HG03135 (cell line): ENCODE data around the gene SYNE2.

Experiments used
- ATAC-seq: cut with Tn5 transposase; IDR thresholded peaks from one replicate; pipeline ENCODE4 v1.9.1; 2021; ENCODE audit warnings: mild to moderate bottlenecking, moderate library complexity; ENCODE audit not compliant: unreplicated experiment

Gene SYNE2

DNA sequence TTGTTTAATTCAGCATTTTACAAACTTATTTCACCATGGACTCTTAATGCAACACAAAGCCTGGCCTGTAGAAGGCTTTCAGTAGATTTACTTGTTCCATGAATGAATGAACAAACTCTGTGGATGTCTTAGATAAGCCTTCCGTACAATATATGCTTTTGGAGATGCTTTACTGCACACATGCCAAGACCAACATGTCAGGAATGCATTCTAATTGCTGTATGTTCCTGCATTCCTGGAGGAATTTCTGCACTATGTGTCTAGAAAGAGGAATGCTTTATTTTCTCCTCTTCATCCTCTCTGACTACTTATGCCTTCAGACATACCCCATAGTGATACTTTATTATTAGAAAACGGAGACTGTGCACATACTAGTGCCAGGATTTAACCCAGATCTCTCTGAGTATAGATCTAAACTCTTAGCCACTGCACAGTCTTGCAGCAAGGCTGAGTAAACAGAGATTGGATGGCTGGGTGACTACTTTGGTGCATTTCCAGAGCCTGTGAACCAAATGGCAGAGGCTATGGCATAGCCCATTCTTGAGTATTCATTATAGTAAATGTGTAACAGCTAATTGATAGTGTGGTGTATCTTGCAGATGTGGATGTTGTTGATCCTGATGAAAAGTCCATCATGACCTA lies 108.2 kb downstream of the SYNE2 start:
- ATAC-seq = no peak

DNA sequence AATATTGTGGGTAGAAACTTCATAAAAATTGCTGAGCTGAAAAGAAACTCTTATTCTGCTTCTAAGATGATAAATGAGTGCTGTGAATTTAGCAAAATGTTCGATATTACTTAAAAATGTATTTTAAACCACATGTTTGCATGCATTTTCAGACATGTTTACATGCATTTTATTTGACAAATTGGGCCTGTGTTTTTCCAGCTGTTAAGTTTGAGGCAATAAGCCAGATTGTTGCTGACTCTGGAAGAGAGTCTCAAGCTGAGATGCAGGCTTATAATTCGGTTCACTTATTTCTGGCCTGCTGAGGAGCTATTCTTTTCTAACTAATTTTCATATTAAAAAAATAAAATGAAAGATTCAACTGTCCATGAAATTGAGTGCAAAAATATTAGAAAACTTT lies 110.1 kb downstream of the SYNE2 start:
- ATAC-seq = no peak

- ATAC-seq = no peak
Measured at GRCh38 chr14:63963439-63963838, 110.6 kb downstream of the SYNE2 start.

- no peak for ATAC-seq
Measured at GRCh38 chr14:63964113-63964512, 111.3 kb downstream of the SYNE2 start.

- ATAC-seq = no peak
Measured at GRCh38 chr14:63966407-63966806, 113.6 kb downstream of the SYNE2 start.

DNA sequence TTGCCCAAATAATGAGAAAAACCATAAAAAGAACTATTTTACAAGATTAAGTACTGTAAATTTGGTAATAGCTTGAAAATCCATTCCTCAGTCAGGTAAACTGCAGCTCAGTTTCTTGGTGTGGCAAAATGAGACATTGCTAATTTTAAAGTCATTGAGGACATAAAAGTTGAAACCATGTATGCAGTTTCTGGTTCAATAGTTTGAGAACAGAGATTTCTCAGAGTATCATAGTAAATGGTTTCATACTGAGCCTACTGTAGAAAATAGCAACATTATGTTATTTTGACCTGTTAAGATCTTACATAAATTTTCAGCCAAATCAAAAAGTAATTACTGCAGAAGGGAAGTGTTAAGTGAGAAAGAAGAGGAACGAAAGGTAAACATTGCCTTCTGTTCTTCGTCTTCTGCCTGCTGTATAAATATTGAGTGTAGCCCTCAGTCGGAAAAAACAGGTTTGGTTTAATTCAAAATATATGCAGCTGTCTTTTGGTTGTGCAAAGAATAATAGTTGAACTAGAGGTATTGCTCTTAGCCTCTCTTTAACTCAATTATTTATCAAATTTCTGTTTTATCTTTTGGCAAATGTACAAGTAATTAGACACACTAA lies 119.6 kb downstream of the SYNE2 start:
- no peak for ATAC-seq

- ATAC-seq = no peak
Measured at GRCh38 chr14:63974176-63974575, 121.4 kb downstream of the SYNE2 start.

DNA sequence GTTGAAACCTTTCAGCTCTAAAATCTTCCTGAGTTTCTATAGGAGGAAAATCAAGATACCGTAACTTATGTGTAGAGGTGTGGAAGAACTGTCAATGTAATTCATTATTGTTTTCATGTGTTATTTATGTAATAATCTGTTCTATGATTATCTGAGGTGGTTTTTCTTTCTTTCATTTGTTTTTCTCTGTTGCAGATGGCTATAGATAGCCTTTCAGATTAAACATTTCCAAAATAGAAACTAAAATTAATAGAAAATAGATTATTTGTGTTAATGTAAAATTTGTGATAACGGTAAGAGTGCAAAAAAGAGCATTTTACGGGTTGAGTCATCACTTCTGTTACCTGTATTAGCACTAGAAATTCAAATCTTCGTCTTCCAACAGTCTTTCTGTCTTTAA lies 128.8 kb downstream of the SYNE2 start:
- no peak for ATAC-seq

- ATAC-seq = no peak
Measured at GRCh38 chr14:63982156-63982555, 129.4 kb downstream of the SYNE2 start.

DNA sequence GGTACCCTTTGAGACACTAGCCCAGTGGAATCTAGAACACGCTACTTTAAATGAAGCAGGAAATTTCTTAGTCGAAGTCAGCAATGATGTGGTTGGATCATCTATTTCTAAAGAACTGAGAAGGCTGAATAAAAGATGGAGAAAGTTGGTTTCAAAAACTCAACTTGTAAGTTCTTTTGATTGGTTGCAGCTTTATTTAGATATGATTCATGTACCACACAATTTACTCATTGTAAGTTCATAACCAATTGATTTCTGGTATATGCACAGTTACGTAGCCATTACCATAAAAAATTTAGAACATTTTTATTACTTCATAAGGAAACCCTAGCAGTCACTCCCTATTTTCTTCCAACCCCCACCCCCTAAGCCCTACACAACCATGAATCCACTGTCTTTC lies 129.8 kb downstream of the SYNE2 start:
- ATAC-seq = no peak

DNA sequence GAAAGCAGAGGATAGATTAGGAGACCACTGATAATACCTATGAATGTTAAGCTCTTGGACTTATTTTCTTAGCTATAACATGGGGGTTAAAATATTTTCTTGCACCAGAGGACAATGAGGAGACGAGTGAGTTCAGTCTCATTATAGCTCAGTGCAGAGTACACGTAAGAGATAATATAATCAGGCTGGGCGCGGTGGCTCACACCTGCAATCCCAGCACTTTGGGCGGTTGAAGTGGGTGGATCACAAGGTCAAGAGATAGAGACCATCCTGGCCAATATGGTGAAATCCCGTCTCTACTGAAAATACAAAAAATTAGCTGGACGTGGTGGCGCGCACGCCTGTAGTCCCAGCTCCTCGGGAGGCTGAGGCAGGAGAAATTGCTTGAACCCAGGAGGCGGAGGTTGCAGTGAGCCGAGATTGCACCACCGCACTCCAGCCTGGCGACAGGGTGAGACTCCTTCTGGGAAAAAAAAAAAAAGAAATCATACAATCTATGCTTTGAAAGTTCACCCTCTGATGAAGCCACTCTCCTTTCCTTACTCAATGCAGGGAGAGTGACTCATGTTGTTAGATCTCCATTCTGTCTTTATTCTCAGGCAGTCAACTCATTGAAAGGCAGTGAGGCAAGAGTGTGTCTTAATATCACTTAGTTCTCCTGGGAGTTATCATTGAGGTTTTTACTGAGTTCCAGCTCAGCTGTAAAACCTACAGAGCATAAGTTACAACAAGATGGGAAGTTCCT lies 134.2 kb downstream of the SYNE2 start:
- no peak for ATAC-seq

DNA sequence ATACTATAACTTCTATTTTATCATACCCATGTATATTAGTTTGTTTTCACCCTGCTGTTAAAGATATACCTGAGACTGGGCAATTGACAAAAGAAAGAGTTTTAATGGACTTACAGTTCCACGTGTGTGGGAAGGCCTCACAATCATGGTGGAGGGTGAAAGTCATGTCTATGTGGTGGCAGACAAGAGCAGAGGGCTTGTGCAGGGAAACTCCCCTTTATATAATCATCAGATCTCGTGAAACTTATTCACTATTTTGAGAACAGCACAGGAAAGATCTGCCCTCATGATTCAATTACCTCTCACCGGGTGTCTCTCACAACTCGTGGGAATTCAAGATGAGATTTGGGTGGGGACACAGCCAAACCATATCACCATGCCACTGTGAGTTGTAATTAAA lies 135.8 kb downstream of the SYNE2 start:
- no peak for ATAC-seq

DNA sequence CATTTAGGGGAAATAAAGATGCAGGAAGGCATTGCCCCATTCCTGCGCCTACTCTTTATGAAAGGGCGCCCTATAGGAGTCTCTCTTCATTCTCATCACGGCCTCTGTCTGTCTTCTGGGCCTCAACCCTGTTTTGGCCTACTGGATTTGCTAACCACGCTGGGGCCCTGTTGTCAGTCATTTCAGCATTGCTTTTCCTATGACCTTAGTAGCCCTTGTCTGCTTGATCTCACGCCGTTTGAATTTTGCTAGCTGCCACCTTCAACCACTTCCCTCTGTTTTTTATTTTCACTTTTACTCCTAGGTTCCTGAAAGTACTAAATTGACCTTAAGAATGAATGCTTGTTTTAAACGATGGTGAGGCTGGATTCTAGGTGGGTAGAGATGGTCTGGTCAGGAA lies 139.0 kb downstream of the SYNE2 start:
- no peak for ATAC-seq

DNA sequence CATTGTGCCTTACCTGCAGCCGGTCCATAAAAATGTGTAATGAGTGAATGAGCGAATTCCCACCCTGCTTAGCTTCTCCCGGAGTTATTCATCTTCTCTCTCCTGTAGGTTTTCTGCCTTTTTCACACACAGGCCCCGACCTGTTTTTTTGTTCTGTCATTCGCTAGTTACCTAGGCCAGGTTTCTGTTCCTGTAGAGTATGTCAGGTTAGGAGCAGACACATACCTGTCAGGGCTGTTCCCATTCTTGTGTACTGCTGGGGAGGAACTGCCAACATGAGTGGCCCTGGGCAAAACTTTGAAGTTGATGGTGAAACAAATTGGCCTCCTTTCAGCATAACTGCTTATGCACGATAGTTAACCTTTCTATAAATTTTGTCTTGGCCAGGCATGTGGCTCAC lies 140.1 kb downstream of the SYNE2 start:
- no peak for ATAC-seq

- no peak for ATAC-seq
Measured at GRCh38 chr14:63993992-63994391, 141.2 kb downstream of the SYNE2 start.

- ATAC-seq = no peak
Measured at GRCh38 chr14:63995285-63995684, 142.5 kb downstream of the SYNE2 start.

DNA sequence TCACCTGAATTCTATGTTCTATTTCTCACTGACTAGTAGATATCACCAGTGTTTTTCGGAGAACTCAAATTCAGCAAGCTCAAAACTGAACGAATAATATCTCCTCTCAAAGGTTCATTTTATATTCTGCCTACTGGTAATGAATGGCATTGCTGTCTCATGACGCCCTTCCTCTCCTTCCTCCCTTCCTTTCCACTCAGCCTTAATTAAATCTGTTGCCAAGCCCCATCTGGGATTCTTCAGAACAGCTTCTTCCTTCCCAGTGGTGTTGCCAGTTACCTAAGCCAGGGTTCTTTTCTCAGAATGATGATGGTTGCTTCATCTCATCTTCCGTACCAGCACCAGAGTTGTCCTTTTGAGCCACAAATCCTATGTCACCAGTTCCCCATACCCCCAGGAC lies 143.2 kb downstream of the SYNE2 start:
- ATAC-seq = no peak

GRCh38 chr14:63996625-63997220 lies 143.9 kb downstream of the SYNE2 start:
- ATAC-seq = no peak

DNA sequence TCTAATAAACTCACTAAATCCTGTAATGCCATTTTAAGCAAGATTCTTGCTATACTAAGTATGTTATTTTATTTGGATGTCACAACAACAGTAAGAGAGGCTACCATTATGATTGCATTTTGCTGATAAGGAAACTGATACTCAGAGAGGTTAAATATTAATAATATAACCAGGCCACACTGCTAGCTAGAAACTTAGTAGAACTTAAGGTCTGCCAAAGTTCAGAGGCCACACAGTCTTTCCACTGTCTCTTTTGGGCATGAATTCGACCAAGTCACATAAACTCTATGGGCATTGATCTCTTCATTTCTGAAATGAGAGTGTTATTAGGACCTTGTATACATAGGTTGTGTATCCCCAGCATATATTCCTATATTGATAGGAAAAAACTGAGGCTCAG lies 147.9 kb downstream of the SYNE2 start:
- ATAC-seq = no peak

DNA sequence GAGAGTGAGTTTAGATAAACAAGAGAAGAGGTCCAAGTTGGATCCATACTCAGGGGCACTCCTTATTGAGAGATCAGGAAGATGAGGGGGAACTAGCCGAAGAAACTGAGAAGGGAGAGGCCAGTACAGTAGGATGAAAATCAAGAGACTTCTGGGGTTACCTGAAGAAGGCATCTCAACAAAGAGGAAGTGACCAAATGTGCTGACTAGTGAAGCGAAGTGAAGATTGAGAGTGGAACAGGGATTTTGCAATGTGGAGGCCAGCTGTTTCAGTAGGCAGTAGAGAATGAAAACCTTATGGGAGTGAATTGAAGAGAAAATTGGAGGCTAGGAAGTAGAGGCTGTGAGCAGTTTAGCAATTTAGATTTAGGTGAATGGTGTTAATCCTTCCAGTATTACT lies 153.0 kb downstream of the SYNE2 start:
- no peak for ATAC-seq

- ATAC-seq = no peak
Measured at GRCh38 chr14:64008016-64008415, 155.2 kb downstream of the SYNE2 start.

DNA sequence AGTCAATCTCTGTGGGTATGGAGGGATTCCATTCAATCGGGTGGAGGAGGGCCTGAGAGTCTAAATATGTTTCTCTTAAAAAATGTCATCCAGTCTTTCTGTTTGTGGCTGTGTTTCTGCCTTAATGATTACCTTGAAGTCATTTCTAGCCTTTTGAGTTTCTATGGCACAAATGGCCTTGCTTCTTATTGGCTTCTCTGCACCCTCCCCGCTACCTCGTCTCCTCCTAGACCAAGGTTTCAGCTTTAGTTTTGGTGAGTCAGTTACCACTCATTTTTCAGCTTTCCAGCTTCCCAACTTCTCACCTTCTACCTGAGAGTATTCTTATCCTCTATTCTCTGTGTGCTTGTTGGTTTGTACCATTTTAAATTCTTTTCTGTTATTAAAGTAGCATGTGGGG lies 159.2 kb downstream of the SYNE2 start:
- ATAC-seq = no peak
